ENCODE measurements around the gene C10orf90. TPM values are rescaled to one million over a fixed set of nuclear protein-coding genes. Genes with fewer than 3 reads are reported as not detected.

C10orf90 gene
- total RNA-seq, 2 experiments from 2014 or later = not detected

DNA sequence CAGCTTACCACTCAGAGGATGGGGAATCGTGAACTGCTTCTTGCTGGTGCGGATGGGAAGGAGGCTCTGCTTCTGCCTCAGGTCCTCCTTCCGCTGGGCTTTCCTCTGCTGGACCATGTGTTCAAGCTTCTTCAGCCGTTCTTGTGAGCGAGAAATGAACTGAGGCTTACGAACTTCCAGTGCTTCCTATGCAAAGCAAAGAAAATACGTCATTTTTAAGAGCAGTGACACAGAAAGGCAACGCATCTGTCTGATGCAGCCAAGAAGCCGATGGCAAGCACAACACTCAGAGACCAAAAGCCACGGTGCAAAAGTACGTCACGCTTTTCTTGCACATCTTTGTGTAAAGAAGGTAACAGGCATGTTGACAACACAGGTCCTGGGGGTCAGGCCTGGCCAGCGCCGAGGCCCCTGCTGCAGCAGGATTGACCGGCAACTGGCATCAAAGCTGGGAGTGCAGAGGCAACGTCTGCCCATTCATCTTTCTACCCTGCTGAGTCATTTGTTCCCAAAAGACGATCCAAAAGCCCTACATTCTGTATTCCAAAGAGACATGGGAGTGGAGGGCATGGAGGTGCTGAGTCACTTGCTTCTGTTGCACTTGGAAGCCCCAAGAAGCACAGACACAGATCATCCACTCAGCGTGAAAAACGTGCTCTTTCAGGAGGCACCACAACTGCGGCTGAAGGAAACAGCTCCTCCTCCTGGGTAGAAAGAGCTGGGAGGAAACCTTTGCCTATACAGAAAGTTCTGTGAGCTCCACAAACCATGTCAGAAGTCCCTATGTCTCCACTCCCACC is 211.3 kb downstream of the C10orf90 start:
- ChIA-PET POLR2A (no interaction called here), CTCF (interaction anchor here (1.1 kb wide), 1 partner anchor 8 kb away, joined by 3 read pairs; no protein-coding TSS in a partner anchor)
- no peaks in the 10 kb centered on the region for H3K27me3 Mint-ChIP-seq
- H3K27ac Mint-ChIP-seq = no peak overlapping the region
- H3K9me3 Mint-ChIP-seq = no peaks in the 10 kb centered on the region
- DNase-seq = no peak
- no peaks in the 10 kb centered on the region for H3K4me1 Mint-ChIP-seq
- H3K36me3 Mint-ChIP-seq (ENCODE audit: low read depth) = no peaks in the 10 kb centered on the region
- no peak overlapping the region for H3K4me3 Mint-ChIP-seq

DNA sequence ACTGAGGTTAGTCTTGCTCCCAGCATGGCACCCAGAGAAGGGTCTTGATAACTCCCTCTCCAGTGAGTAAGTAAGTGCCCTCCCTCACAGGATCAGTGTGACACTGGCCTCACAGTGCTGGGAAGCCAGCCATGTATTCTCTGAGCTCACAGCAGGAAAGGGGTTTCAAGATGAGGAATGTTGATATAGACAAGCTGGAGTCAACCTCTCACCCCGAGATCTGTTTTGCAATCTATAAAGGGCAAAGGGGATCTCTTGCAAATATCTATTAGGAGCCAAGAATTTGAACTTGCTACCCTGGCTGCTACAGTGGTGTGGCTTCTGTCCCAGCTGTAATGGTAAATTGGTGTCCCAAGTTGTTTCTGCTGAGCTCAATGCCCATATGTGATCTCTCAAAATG is 212.0 kb downstream of the C10orf90 start:
- ChIA-PET CTCF (no interaction called here), POLR2A (no interaction called here)
- Mint-ChIP-seq H3K9me3 (no peaks in the 10 kb centered on the region), H3K27ac (no peak overlapping the region), H3K36me3 (ENCODE audit: low read depth) (no peaks in the 10 kb centered on the region), H3K4me1 (no peaks in the 10 kb centered on the region), H3K27me3 (no peaks in the 10 kb centered on the region), H3K4me3 (no peak overlapping the region)
- no peak for DNase-seq

DNA sequence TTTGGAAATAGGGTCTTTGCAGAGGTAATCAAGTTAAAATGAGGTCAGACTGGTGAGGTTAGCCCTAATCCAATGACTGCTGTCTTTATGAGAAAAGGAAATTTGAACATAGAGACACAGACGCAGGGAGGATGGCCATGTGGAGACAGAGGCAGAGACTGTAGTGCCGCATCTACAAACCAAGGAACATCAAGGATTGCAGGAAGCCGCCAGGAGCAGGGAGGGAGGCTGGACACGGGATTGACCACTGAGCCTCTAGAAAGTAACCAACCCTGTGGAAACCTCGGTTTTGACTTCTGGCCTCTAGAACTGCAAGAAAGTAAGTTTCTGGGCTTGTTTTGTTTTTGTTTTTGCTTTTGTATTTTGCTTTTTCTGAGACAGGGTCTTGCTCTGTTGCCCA is 213.9 kb downstream of the C10orf90 start:
- ChIA-PET POLR2A (no interaction called here), CTCF (no interaction called here)
- Mint-ChIP-seq H3K4me3 (no peak overlapping the region), H3K9me3 (no peaks in the 10 kb centered on the region), H3K4me1 (no peaks in the 10 kb centered on the region), H3K27me3 (no peaks in the 10 kb centered on the region), H3K36me3 (ENCODE audit: low read depth) (no peaks in the 10 kb centered on the region), H3K27ac (no peak overlapping the region)
- no peak for DNase-seq

DNA sequence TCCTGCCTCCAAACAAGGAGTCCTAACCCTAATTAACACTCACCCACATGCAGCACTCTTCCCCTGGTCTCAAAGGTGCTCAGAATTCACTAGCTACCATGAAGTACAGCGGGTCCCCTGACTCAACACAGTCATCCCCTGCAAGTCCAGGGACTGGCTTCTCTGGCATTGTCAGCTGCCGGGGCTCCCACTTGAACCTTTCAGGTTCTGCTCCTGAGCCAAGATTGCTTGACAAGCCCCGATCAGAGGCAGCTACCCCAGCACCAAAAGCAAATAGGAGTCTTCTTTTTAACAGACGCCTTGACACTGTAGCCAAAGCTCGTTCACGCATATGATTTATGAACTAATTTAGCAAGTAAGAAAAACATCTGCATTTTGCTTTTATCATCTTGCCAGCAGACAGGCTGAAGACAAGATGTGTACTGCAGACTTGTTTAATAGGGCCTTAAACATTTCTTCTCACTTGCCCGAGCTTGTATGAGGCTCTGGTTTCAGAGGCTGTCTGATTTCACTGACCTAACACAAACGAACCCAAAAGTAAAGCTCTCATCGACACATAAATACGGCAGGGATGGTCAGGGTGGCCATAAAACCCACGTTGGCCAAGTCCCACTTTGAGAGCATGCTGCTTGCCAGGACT is 214.6 kb downstream of the C10orf90 start:
- POLR2A ChIA-PET = no interaction called here
- no peaks in the 10 kb centered on the region for H3K4me1 Mint-ChIP-seq
- H3K27me3 Mint-ChIP-seq = no peaks in the 10 kb centered on the region
- H3K4me3 Mint-ChIP-seq = no peak overlapping the region
- CTCF ChIA-PET = no interaction called here
- no peaks in the 10 kb centered on the region for H3K9me3 Mint-ChIP-seq
- H3K27ac Mint-ChIP-seq = no peak overlapping the region
- DNase-seq = no peak
- no peaks in the 10 kb centered on the region for H3K36me3 Mint-ChIP-seq (ENCODE audit: low read depth)

DNA sequence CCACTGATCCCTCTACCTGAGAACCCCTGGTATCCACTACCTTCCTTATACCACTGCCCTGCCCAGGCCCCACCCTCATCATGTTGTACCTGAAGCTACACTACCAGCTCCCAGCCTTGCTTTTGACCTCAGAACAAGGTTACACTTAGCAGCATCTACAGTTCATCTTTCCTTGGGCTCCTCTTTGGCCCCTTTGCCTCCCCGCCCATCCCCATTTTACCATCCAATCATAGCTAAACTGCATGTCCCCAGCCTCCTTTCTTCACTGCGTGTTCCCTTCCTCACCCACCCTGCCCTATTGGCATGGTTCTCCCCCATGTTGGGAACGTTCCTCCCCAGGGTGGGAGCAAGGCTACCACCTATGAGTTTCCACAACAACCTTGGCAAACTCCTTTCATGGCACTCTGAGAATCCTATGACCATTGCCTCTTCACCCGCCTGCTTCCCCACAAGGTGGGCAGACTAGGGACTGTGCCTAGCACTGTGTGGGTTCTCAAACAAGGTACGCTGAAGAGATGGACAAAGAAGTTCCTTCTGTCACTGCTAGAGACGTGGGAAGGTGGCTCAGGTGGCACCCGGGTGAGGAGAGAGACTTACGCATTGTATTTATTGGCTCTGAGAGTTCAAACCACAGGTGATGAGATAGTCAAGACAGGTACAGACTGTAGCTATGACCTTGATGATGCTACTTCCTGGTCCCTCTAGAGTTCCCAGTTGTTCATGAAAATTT is 215.3 kb downstream of the C10orf90 start:
- H3K4me1 Mint-ChIP-seq = no peaks in the 10 kb centered on the region
- ChIA-PET CTCF (no interaction called here), POLR2A (no interaction called here)
- no peak overlapping the region for H3K4me3 Mint-ChIP-seq
- H3K9me3 Mint-ChIP-seq = no peaks in the 10 kb centered on the region
- H3K27me3 Mint-ChIP-seq = no peaks in the 10 kb centered on the region
- H3K27ac Mint-ChIP-seq = no peak overlapping the region
- DNase-seq = no peak
- H3K36me3 Mint-ChIP-seq (ENCODE audit: low read depth) = no peaks in the 10 kb centered on the region

DNA sequence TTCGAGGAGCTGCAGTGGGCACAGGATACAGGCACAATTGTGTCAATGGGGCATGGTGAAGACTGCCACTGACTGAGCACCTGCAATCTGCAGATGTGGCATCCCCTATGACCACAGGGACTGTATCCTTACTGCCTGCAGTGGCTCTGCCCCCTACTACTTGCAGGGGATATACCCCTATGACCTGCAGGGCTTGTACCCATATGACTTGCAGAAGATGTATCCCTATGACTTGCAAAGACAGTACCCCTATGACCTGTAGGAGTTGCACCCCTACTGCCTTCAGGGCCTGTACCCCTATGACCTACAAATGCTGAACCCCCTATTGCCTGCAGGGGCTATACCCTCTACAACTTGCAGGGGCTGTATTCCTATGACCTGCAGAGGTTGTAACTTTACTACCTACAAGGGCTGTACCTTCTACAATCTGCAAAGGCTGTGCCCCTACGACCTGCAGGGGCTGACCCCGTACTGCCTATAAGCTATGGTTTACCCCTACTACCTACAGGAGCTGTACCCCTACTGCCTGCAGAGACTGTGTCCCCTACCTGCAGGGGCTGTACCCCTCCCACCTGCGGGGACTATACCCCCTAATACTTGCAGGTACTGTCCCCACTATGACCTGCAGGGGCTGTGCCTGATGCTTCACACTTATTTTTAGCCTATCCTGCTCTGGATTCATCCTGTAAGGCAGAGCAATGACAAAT is 216.3 kb downstream of the C10orf90 start:
- H3K4me3 Mint-ChIP-seq = no peak overlapping the region
- no peaks in the 10 kb centered on the region for H3K36me3 Mint-ChIP-seq (ENCODE audit: low read depth)
- no peaks in the 10 kb centered on the region for H3K9me3 Mint-ChIP-seq
- H3K4me1 Mint-ChIP-seq = no peaks in the 10 kb centered on the region
- no peak for DNase-seq
- H3K27ac Mint-ChIP-seq = no peak overlapping the region
- CTCF ChIA-PET = no interaction called here
- H3K27me3 Mint-ChIP-seq = no peaks in the 10 kb centered on the region
- POLR2A ChIA-PET = no interaction called here

DNA sequence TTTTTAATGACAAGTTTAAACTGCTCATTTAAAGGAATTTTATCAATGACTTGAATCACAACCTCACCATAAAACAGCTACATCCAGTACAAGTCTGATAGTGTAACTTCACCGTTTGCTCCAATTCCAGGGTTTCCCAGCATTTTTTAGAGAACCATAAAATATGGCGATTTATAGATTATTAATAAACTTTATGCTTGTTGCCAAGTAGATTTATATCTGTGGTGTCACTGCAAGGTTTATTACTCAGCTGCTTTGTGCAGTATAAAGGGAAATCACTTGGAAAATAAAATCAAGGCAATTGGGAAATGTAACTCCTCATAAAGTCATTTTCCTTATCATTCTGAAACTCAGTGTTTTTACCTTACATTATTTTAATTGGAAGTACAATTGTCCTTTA is 218.2 kb downstream of the C10orf90 start:
- CTCF ChIA-PET = no interaction called here

DNA sequence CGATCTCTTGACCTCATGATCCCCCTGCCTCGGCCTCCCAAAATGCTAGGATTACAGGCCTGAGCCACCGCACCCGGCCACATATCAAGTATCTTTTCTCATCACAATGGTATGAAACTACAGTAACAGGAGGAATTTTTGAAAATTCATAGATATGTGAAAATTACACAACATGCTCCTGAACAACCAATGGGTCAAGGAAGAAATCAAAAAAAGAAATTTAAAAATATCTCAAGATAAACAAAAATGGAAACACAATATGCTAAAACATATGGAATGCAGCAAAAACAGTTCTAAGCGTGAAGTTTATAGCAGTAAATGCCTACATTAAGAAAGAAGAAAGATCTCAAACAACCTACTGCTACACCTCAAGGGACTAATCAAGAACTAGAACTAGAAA is 222.4 kb downstream of the C10orf90 start:
- ChIA-PET POLR2A (no interaction called here), CTCF (no interaction called here)

More for the DNA sequence above, 218.2 kb downstream of the C10orf90 start:
- DNase-seq = no peak
- Mint-ChIP-seq H3K4me1 (no peaks in the 10 kb centered on the region), H3K4me3 (no peak overlapping the region), H3K9me3 (no peaks in the 10 kb centered on the region), H3K36me3 (ENCODE audit: low read depth) (no peaks in the 10 kb centered on the region), H3K27me3 (no peaks in the 10 kb centered on the region), H3K27ac (no peak overlapping the region)
- POLR2A ChIA-PET = no interaction called here

DNA sequence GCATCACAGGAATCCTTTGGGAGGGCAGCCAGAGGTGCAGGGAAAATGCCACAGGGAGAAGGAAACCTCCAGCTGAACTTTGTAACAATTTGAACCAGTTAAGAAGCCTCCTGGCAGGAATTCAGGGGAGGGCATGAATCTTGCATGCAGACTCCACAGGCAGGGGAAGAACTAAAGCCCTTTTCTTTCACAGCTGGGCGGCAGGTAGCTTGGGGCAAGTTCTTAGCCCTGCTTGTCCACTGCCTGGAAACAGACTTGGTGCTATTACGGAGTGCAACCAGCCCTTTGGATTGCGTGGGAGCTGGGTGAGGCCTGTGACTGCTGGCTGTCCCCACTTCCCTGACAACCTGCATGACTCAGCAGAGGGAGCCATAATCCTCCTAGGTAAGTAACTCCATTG is 230.6 kb downstream of the C10orf90 start:
- ChIA-PET CTCF (no interaction called here), POLR2A (no interaction called here)
- H3K27ac Mint-ChIP-seq = no peak overlapping the region
- no peaks in the 10 kb centered on the region for H3K4me1 Mint-ChIP-seq
- no peaks in the 10 kb centered on the region for H3K9me3 Mint-ChIP-seq
- H3K36me3 Mint-ChIP-seq (ENCODE audit: low read depth) = no peaks in the 10 kb centered on the region
- no peak overlapping the region for H3K4me3 Mint-ChIP-seq
- no peaks in the 10 kb centered on the region for H3K27me3 Mint-ChIP-seq
- DNase-seq = no peak

More for the DNA sequence above, 222.4 kb downstream of the C10orf90 start:
- Mint-ChIP-seq H3K9me3 (no peaks in the 10 kb centered on the region), H3K4me3 (no peak overlapping the region), H3K36me3 (ENCODE audit: low read depth) (no peaks in the 10 kb centered on the region), H3K27ac (no peak overlapping the region), H3K4me1 (no peaks in the 10 kb centered on the region), H3K27me3 (no peaks in the 10 kb centered on the region)
- DNase-seq = no peak

DNA sequence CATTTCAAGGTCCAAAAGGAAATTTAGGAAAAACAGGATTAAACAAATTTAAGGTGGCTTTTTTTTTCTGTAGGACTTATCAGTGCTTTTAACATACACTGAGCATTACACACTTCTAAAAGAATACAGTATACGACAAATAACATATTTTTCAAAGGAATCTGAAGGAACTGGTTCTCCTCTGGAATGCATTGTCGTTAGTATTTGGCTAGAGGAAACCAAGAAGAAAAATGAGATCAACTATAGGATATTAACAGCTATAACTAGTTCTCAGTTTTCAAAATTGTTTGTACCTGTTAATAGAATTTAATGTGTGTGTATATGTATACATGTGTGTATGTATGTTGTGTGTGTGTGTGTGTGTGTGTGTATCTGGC is 232.1 kb downstream of the C10orf90 start:
- POLR2A ChIA-PET = no interaction called here
- DNase-seq = no peak
- H3K27me3 Mint-ChIP-seq = no peaks in the 10 kb centered on the region
- H3K4me1 Mint-ChIP-seq = no peaks in the 10 kb centered on the region
- no peak overlapping the region for H3K4me3 Mint-ChIP-seq
- CTCF ChIA-PET = no interaction called here
- no peak overlapping the region for H3K27ac Mint-ChIP-seq
- H3K9me3 Mint-ChIP-seq = no peaks in the 10 kb centered on the region
- no peaks in the 10 kb centered on the region for H3K36me3 Mint-ChIP-seq (ENCODE audit: low read depth)

DNA sequence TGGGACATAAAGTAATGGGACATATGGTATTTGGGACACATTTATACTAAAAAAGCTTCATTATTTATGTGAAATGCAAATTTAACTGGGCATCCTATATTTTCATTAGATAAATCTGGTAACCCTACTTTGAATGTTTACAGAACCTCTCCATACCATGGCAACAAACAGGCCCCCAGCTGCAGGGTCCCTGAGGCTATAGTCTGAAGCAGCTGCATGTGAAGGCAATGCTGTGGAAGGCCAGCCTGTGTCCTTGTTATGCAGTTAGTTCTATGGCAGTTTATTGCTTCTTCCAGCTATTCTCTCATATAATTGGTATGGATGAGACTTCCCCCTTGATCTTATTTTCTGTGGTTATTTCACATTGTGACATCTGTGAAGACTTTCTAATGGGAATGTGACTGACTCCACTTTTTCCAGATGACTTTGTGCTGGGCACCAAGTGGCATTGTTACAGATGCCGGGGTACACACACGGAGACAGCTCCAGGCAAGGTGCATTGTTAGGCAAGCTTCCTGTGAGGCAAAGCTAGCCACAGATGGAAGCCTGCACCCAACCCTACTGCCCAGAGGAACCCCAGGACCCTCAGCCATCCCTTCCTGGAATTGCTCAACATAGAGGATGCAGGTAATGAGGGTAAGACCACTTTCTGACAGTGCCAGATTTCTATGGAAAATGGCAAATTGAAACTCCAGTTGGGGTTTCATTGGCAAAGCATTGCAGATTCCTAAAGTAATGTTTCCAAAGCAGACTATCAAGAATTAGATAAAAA is 232.7 kb downstream of the C10orf90 start:
- no peak for DNase-seq
- no peak overlapping the region for H3K27ac Mint-ChIP-seq
- H3K4me3 Mint-ChIP-seq = no peak overlapping the region
- no peaks in the 10 kb centered on the region for H3K36me3 Mint-ChIP-seq (ENCODE audit: low read depth)
- no peaks in the 10 kb centered on the region for H3K4me1 Mint-ChIP-seq
- ChIA-PET CTCF (no interaction called here), POLR2A (no interaction called here)
- no peaks in the 10 kb centered on the region for H3K9me3 Mint-ChIP-seq
- H3K27me3 Mint-ChIP-seq = no peaks in the 10 kb centered on the region

DNA sequence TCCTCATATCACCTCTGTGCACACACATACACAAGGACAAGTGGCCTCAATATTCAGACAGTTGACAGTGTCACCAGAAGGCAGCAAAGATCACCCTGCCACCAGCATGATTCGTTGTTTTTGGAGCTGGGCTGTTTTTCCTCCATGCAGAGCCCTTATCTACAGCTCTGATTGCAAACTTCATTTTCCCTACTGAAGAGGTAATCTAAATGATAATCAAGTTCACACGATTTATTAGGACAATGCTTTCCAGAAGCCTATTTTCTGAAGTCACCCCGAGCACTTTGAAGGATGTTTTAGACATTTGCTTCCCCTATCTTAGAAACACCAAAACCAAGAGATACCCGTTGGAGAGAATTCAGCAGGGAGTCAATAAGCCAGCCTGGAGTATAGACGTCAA is 236.3 kb downstream of the C10orf90 start:
- Mint-ChIP-seq H3K4me3 (no peak overlapping the region), H3K4me1 (no peaks in the 10 kb centered on the region), H3K27me3 (no peaks in the 10 kb centered on the region), H3K27ac (no peak overlapping the region), H3K9me3 (no peaks in the 10 kb centered on the region), H3K36me3 (ENCODE audit: low read depth) (no peaks in the 10 kb centered on the region)
- CTCF ChIA-PET = no interaction called here
- DNase-seq = no peak
- POLR2A ChIA-PET = no interaction called here

DNA sequence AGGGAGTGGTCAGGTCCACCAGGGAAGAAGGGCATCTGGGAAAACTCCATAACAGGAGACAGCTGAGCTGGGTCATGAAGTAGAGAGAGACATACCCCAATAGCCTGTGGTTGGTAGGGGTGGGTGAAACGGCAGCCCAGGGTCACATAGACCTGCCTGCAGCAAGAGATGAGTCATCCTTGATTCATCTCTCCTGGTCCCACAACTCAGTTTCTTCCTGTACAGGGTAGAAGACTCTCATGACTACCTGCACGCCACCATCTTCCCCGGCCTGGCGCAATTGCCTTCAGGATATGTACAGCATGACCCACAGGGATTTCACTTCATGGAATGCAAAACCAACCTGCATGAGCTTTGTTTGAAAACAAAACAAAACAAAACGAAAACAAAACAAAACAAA is 237.1 kb downstream of the C10orf90 start:
- no peak for DNase-seq
- no peaks in the 10 kb centered on the region for H3K4me1 Mint-ChIP-seq
- no peak overlapping the region for H3K27ac Mint-ChIP-seq
- no peaks in the 10 kb centered on the region for H3K36me3 Mint-ChIP-seq (ENCODE audit: low read depth)
- no peaks in the 10 kb centered on the region for H3K9me3 Mint-ChIP-seq
- no peak overlapping the region for H3K4me3 Mint-ChIP-seq
- POLR2A ChIA-PET = no interaction called here
- no peaks in the 10 kb centered on the region for H3K27me3 Mint-ChIP-seq
- CTCF ChIA-PET = no interaction called here
